SKM-1 (cell line): ENCODE data around the gene MRPL57.
"Not testable (repeated sequence)": the region's sequence is repeated elsewhere in the genome, so short reads cannot be mapped to it uniquely, and the experiment has no call there.

Experiments used
- DNase-seq: peaks from one replicate; lab custom pipeline; 2025; ENCODE audit not compliant: unreplicated experiment; lab: John Stamatoyannopoulos, UW

MRPL57 gene

GRCh38 chr13:21176215-21176981 is at the start of gene MRPL57, which contains the start of gene SKA3:
TSS of gene MRPL57 (plus strand) at chr13:21176658. CDS start at chr13:21176917, 259 bp downstream.
TSS of gene SKA3 (minus strand) at chr13:21176552. CDS start at chr13:21176477, 75 bp downstream.
- DNase-seq = peak; percentile 81

DNA sequence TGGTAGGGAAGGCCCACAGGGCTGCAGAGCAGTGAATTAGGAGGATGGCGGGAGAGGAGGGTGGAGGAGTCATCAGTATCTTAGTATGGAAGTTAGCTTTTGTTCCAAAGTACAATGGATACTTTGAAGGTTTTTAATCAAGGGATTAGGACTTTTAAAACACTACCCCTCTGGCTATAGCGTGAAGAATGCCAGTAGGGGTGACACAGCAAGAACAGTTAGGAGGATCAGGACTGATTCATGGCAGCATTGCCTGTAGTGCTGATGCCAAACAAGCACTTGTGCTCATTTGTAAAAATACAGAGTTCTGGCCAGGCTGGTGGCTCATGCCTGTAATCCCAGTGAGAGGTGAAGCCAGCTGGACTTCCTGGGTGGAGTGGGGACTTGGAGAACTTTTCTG is 46.3 kb upstream of the MRPL57 start:
- no peak for DNase-seq

DNA sequence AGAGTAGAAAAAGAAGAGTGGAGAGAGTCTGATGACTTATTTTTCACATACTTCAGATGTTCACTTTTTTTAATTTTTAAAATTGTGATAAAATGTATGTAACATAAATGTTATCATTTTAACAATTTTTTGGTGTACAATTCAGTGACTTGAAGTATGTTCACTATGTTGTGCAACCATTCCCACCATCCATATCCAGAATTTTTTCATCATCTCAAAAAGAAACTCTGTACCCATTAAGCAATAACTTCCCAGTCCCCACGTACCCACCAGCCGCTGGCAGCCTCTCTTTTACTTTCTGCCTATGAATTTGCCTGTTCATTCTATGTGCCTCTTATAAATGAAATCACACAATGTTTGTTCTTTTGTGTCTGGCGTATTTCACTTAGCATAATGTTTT is 43.4 kb upstream of the MRPL57 start:
- no peak for DNase-seq

DNA sequence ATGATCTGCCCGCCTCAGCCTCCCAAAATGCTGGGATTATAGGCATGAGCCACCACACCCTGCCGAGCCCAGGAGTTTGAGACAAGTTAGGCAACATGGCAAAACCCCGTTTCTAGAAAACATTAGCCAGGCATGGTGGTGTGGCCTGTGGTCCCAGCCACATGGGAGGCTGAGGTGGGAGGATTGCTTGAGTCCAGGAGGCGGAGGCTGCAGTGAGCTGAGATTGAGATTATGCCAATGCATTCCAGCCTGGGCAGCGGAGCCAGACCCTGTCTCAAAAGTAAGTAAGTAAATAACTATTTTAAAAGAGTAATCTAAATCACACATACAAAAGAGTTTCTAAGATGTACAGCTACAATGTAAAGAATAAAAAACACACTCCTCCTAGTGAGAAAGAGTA is 42.0 kb upstream of the MRPL57 start:
- no peak for DNase-seq

- DNase-seq = not testable (repeated sequence)
Observed at GRCh38 chr13:21135833-21136232, 40.6 kb upstream of the MRPL57 start.

DNA sequence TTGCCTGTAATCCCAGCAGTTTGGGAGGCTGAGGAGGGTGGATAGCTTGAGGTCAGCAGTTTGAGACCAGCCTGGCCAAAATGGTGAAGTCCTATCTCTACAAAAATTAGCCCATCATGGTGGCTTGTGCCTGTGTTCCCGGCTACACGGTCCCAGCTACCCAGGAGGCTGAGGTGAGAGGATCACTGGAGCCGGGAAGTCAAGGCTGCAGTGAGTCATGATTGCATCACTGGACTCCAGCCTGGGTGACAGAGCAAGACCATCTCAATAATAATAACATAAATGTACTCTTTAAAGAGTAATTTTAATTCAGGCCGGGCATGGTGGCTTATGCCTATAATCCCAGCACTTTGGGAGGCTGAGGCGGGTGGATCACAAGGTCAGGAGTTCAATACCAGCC is 38.8 kb upstream of the MRPL57 start:
- DNase-seq = no peak

DNA sequence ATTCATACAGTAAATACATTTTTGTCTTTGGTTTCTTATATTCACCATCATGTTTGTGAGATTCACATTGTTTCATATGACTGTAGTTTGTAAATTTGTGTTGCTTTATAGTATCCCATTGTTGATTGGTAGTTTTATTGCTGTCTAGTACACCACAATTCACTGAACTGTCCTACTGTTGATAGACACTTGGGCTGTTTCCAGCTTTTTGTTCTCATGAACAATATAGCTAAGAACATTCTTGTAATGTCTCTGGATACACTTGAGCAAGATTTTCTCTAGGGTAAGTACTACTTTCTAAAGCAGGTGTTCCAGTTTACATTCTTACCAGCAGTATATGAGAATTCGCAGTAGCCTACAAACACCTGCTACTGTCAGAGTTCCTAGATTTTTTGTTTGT is 37.9 kb upstream of the MRPL57 start:
- DNase-seq = no peak

- no peak for DNase-seq
Observed at GRCh38 chr13:21139374-21139773, 37.1 kb upstream of the MRPL57 start.

- DNase-seq = no peak
Observed at GRCh38 chr13:21142766-21143165, 33.7 kb upstream of the MRPL57 start.

- DNase-seq = no peak
Observed at GRCh38 chr13:21147827-21148226, 28.6 kb upstream of the MRPL57 start.

- DNase-seq = no peak
Observed at GRCh38 chr13:21148557-21149258, 27.8 kb upstream of the MRPL57 start.

- no peak for DNase-seq
Observed at GRCh38 chr13:21149568-21149967, 26.9 kb upstream of the MRPL57 start.

GRCh38 chr13:21150013-21150412 is 26.4 kb upstream of the MRPL57 start:
- DNase-seq = no peak

- DNase-seq = no peak
Observed at GRCh38 chr13:21152251-21152899, 24.1 kb upstream of the MRPL57 start.

- no peak for DNase-seq
Observed at GRCh38 chr13:21164631-21165030, 11.8 kb upstream of the MRPL57 start.

GRCh38 chr13:21165606-21166005 is 10.9 kb upstream of the MRPL57 start:
- not testable (repeated sequence) for DNase-seq

DNA sequence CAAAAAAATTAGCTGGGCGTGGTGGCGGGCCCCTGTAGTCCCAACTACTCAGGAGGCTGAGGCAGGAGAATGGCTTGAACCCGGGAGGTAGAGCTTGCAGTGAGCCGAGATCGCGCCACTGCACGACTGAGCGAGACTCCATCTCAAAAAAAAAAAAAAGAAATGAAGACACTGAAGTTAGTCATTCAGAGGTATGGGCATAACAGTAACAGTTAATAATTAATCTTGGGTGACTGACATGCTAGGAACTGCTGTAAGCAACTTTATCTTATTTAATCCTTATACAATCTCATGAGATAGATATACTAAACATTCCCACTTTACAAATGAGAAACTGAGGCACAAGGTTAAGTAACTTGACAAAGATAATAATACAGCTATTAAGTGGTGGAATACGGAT is 5.0 kb upstream of the MRPL57 start:
- DNase-seq = no peak

- not testable (repeated sequence) for DNase-seq
Observed at GRCh38 chr13:21173767-21174166, 2.7 kb upstream of the MRPL57 start.

- peak; percentile 27 for DNase-seq
Observed at GRCh38 chr13:21175656-21176214, 723 bp upstream of the MRPL57 start.

GRCh38 chr13:21176982-21177284 is 475 bp downstream of the MRPL57 start:
- DNase-seq = no peak

DNA sequence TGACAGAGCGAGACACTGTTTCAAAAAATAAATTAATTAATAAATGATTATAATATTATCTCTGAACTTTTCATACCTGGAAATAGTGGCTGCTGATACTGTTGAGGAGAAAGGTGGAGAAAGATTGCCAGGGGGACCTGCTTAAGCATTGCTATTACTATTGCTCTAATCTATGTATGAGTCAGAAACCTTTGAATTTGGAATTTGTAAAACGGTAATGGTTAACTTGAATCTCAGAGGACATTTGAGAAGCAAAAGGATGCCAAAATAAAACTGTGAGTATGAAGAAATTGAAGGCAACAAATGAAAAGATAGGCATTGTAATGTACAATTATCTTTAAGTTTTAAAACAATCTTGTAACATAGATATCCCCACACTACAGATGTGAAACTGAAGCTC is 5.2 kb downstream of the MRPL57 start:
- no peak for DNase-seq

DNA sequence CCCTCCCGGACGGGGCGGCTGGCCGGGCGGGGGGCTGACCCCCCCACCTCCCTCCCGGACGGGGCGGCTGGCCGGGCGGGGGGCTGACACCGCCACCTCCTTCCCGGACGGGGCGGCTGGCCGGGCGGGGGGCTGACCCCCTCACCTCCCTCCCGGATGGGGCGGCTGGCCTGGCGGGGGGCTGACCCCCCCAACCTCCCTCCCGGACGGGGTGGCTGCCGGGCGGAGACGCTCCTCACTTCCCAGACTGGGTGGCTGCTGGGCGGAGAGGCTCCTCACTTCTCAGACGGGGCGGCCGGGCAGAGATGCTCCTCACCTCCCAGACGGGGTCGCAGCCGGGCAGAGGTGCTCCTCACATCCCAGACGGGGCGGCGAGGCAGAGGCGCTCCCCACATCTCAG is 10.0 kb downstream of the MRPL57 start:
- not testable (repeated sequence) for DNase-seq
